ENCODE measurements around the gene ZPBP.

The ZPBP gene

DNA sequence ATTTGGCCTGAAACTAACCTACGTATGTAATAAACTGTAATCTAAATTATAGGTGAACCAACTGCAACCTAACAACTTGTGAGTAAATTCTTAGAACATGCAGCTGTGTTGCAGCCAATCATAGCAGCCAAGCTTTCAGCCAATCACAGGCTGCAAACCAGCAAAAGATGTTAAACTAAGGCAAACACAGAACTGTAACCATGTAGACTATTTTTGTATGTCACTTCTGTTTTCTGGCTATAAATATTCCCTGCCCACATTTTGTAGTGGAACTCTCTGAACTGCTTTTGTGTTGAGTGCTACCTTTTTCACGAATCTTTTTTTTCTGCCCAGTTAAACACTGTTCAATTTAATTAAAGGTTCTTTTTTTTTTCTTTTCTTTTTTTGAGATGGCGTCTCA lies 28.2 kb upstream of the ZPBP start:
- TF ChIP-seq, protein P1, sequence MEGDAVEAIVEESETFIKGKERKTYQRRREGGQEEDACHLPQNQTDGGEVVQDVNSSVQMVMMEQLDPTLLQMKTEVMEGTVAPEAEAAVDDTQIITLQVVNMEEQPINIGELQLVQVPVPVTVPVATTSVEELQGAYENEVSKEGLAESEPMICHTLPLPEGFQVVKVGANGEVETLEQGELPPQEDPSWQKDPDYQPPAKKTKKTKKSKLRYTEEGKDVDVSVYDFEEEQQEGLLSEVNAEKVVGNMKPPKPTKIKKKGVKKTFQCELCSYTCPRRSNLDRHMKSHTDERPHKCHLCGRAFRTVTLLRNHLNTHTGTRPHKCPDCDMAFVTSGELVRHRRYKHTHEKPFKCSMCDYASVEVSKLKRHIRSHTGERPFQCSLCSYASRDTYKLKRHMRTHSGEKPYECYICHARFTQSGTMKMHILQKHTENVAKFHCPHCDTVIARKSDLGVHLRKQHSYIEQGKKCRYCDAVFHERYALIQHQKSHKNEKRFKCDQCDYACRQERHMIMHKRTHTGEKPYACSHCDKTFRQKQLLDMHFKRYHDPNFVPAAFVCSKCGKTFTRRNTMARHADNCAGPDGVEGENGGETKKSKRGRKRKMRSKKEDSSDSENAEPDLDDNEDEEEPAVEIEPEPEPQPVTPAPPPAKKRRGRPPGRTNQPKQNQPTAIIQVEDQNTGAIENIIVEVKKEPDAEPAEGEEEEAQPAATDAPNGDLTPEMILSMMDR (conservative IDR thresholded peaks at IDR 0.05) = no peak
- no peak for TF ChIP-seq ZFX (IDR thresholded peaks at IDR 0.05)
- H3K27ac ChIP-seq = no peak overlapping the region

DNA sequence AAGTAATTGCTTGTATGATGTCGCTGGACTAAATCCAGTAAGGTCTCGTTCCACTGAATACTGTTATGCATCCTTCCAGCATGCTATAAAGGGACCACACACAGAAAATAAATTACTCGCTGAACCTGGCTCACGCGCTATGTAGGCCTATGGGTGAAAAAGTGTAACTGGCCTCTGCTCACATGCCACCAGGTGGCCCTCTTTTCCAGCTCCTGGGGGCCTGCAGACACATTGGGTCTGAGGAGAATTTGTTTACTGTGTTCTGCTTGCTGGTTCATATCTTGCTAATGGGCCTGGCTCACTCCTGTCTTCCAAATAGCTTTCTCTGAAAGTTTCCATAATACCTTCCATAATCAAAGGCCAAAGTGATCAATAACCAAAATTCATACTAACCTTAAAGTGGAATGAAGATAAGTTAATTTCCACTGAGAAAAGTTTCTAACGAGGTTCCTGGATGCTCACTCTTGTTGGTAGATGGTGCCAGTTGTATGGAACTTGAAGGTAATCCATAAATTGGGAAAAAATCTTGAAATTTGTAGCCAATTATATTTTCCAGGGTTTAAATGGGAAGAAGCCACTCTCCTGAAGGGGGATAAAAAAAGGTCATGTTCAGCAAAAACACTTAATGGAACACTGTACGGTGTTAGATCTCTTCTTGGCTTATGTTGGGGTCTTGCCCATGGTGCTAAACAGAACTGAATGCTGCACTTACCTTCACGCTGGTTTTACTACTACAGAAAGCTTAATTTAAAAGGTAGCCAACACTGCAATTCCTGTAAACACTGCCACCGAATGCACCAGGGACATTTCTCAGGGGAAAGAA lies 27.0 kb upstream of the ZPBP start:
- H3K27ac ChIP-seq = no peak overlapping the region

DNA sequence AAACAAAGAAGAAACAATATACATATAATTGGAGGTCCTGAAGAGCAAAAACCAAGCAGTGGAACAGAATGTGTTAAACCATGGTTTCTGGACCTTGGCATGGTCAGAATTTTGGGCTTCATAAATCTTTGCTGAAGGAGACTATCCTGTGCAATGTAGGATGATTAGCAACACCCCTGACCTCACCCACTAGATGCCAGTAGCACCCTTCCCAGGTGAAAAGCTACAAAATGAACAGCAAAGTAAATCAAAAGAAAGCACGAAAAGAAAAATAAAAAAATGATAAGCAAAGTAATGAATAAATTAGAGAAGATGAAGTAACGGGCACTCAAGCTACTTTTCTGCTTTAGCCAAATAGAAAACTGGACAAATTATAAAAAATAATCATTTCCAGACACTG lies 19.2 kb upstream of the ZPBP start:
- TF ChIP-seq ZFX (IDR thresholded peaks at IDR 0.05) = no peak
- TF ChIP-seq, protein P1 (conservative IDR thresholded peaks at IDR 0.05) = no peak
- no peak overlapping the region for H3K27ac ChIP-seq

More for the DNA sequence above, 27.0 kb upstream of the ZPBP start:
- TF ChIP-seq, protein P1 (conservative IDR thresholded peaks at IDR 0.05) = peak; percentile 52
- TF ChIP-seq ZFX (IDR thresholded peaks at IDR 0.05) = no peak

DNA sequence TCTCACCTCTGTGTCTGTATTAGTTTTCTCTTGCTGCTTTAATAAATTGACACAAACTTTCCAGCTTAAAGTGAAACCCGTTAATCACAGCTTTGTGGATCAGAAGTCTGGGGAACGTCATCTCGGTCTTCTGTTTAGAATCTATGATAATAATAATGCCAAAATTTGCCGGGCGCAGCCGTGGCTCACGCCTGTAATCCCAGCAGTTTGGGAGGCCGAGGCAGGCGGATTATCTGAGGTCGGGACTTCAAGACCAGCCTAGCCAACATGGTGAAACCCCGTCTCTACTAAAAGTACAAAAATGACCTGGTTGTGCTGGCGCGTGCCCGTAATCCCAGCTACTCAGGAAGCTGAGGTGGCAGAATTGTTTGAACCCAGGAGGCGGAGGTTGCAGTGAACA lies 8.8 kb upstream of the ZPBP start:
- TF ChIP-seq, protein P1 (conservative IDR thresholded peaks at IDR 0.05) = no peak
- no peak for TF ChIP-seq ZFX (IDR thresholded peaks at IDR 0.05)
- no peak overlapping the region for H3K27ac ChIP-seq

DNA sequence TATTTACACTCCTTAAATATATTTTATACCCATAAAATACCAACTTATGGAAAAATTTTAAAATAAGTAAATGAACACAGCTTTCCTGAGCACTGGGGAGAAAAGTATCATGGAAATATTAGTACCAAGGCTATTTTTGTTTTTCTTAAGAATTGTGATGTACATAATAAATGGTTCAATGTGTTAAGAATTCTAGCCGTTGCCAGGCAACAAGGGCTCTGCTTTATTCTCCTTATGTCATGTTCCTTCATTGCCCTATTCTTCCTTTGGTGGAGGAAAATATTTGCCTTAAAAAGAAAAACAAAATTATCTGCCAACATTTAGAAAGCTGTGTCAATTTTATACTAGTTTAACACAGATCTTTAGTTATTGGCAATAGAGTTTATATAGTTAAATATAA lies 2.6 kb upstream of the ZPBP start:
- TF ChIP-seq, protein P1 (conservative IDR thresholded peaks at IDR 0.05) = no peak
- no peak for TF ChIP-seq ZFX (IDR thresholded peaks at IDR 0.05)
- H3K27ac ChIP-seq = no peak overlapping the region

DNA sequence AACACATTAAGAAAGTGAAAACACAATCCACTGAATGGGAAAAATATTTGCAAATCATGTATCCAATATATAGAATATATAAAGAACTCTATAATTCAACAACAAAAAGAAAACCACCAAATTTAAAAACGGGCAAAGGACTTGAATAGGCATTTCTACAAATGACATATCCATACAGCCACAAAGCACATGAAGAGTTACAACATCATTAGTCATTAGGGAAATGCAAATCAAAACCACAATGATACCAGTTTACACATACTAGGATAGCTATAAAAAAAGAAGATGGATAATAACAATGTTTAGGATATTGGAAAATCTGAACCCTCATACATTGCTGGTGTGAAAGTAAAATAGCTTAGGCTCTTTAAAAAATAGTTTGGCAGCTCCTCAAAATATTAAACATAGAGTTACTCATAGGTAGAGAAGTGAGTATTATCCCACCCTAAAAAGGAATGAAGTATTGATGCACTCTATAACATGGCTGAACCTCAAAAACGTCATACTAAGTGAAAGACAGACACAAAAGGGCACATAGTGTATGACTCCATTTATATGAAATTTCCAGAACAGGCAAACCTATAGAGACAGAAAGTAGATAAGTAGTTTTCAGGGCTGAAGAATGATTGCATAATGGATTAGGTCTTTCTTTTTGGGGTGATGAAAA lies 4.5 kb downstream of the ZPBP start:
- TF ChIP-seq, protein P1 (conservative IDR thresholded peaks at IDR 0.05) = no peak
- no peak for TF ChIP-seq ZFX (IDR thresholded peaks at IDR 0.05)
- H3K27ac ChIP-seq = no peak overlapping the region

DNA sequence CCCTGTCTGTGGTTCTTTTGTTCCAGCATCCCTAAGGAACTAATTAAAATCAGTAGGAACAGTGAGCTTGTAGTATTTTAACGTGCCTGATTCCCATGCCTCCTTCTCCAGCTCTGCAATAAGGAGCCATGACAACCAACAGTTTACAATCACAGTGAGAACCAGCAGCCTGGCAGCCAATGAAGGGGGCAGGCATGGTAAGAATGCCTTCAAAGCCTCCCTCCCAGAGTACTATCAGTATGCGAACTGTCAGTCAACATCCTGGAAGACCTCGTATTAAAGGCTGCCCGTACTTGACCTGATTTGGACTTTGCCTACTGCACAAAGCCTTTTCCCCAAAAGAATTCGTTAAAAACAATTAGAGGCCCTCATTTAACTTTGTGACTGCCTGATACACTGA lies 7.7 kb downstream of the ZPBP start:
- H3K27ac ChIP-seq = no peak overlapping the region
- TF ChIP-seq ZFX (IDR thresholded peaks at IDR 0.05) = no peak
- TF ChIP-seq, protein P1 (conservative IDR thresholded peaks at IDR 0.05) = no peak
